Liver (tissue), 9 donors: ENCODE data around the gene ABCA3. TPM values are rescaled to one million over a fixed set of nuclear protein-coding genes. Genes with fewer than 3 reads are reported as not detected.

ENCODE experiments used
- DNase-seq: peaks from one replicate; pipeline ENCODE4 v3.0.0-alpha.2; 2017; ENCODE audit warnings: low spot score
- H3K27ac ChIP-seq, 2 donors: one replicate each; pipeline ENCODE4 v1.7.0; 2013; ENCODE audit warnings: inconsistent platforms in 2 of 2, low read length in 2 of 2, control low read depth in 1 of 2, low read depth in 1 of 2, mild to moderate bottlenecking in 1 of 2
- H3K27me3 ChIP-seq, 4 donors: one replicate each; pipeline versions ENCODE4 v1.6.1 to v1.7.0; 2013; ENCODE audit warnings: low read length in 3 of 4, inconsistent platforms in 1 of 4, mild to moderate bottlenecking in 1 of 4, moderate library complexity in 1 of 4; ENCODE audit not compliant: control insufficient read depth in 4 of 4, insufficient read depth in 4 of 4
- H3K36me3 ChIP-seq, 4 donors: one replicate each; pipeline versions ENCODE4 v1.6.1 to v1.7.0; 2013; ENCODE audit warnings: low read length in 3 of 4, mild to moderate bottlenecking in 3 of 4, low read depth in 1 of 4, moderate library complexity in 1 of 4; ENCODE audit not compliant: control insufficient read depth in 4 of 4, insufficient read depth in 3 of 4
- H3K4me1 ChIP-seq, 4 donors: one replicate each; pipeline versions ENCODE4 v1.6.1 to v1.7.0; 2013; ENCODE audit warnings: low read length in 3 of 4, mild to moderate bottlenecking in 3 of 4, moderate library complexity in 1 of 4; ENCODE audit not compliant: control insufficient read depth in 4 of 4, insufficient read depth in 4 of 4
- H3K4me3 ChIP-seq, 3 donors: one replicate each; pipeline versions ENCODE4 v1.6.1 to v1.7.0; 2013; ENCODE audit warnings: low read length in 3 of 3, control low read depth in 1 of 3, low read depth in 1 of 3, mild to moderate bottlenecking in 1 of 3
- H3K9ac ChIP-seq, 2 donors: one replicate each; pipeline ENCODE4 v1.7.0; 2013; ENCODE audit warnings: low read length in 2 of 2, mild to moderate bottlenecking in 2 of 2, moderate library complexity in 2 of 2, control low read depth in 1 of 2, low read depth in 1 of 2
- H3K9me3 ChIP-seq, 4 donors: one replicate each; pipeline versions ENCODE4 v1.6.1 to v1.7.0; 2013; ENCODE audit warnings: low read length in 3 of 4; ENCODE audit not compliant: control insufficient read depth in 4 of 4
- EGR1 ChIP-seq, 2 donors: IDR thresholded peaks; 2 replicates each; pipeline ENCODE4 v1.6.1; 2016 to 2018; ENCODE audit warnings: antibody characterized with exemption in 2 of 2, low read depth in 2 of 2
- FOXA1 ChIP-seq: IDR thresholded peaks from 2 replicates; pipeline ENCODE4 v1.6.1; 2016; ENCODE audit warnings: antibody characterized with exemption
- FOXA2 ChIP-seq: IDR thresholded peaks from 2 replicates; pipeline ENCODE4 v1.6.1; 2016; ENCODE audit warnings: antibody characterized with exemption
- GABPA ChIP-seq, 2 donors: IDR thresholded peaks in 1 of 2; conservative IDR thresholded peaks in 1 of 2; 2 replicates each; pipeline ENCODE4 v1.6.1; 2016; ENCODE audit warnings: antibody characterized with exemption in 2 of 2, mild to moderate bottlenecking in 1 of 2, moderate library complexity in 1 of 2
- HNF4A ChIP-seq, 2 donors: conservative IDR thresholded peaks; 2 replicates each; pipeline ENCODE4 v1.6.1; 2016; ENCODE audit warnings: antibody characterized with exemption in 2 of 2, mild to moderate bottlenecking in 2 of 2
- JUND ChIP-seq, 2 donors: IDR thresholded peaks; 2 replicates each; pipeline ENCODE4 v1.6.1; 2016; ENCODE audit warnings: antibody characterized with exemption in 2 of 2
- MAX ChIP-seq: IDR thresholded peaks from 2 replicates; pipeline ENCODE4 v1.6.1; 2016; ENCODE audit warnings: antibody characterized with exemption
- NR2F2 ChIP-seq: IDR thresholded peaks from 2 replicates; pipeline ENCODE4 v1.6.1; 2016; ENCODE audit warnings: antibody characterized with exemption
- RAD21 ChIP-seq, 2 donors: IDR thresholded peaks; 2 replicates each; pipeline ENCODE4 v1.6.1; 2016; ENCODE audit warnings: antibody characterized with exemption in 2 of 2, mild to moderate bottlenecking in 2 of 2
- REST ChIP-seq: IDR thresholded peaks from 2 replicates; pipeline ENCODE4 v1.6.1; 2016; ENCODE audit warnings: antibody characterized with exemption, mild to moderate bottlenecking
- RXRA ChIP-seq, 2 donors: IDR thresholded peaks; 2 replicates each; pipeline ENCODE4 v1.6.1; 2017 to 2018; ENCODE audit warnings: antibody characterized with exemption in 2 of 2, mild to moderate bottlenecking in 1 of 2
- SP1 ChIP-seq: IDR thresholded peaks from 2 replicates; pipeline ENCODE4 v1.6.1; 2018; ENCODE audit warnings: antibody characterized with exemption, mild to moderate bottlenecking
- TAF1 ChIP-seq: conservative IDR thresholded peaks from 2 replicates; pipeline ENCODE4 v1.6.1; 2016; ENCODE audit warnings: antibody characterized with exemption, mild to moderate bottlenecking
- YY1 ChIP-seq: IDR thresholded peaks from 2 replicates; pipeline ENCODE4 v1.6.1; 2016; ENCODE audit warnings: antibody characterized with exemption, mild to moderate bottlenecking
- ZBTB33 ChIP-seq: IDR thresholded peaks from 2 replicates; pipeline ENCODE4 v1.6.1; 2016; ENCODE audit warnings: antibody characterized with exemption
- whole genome bisulfite sequencing: extraction: QIAGEN DNeasy Blood & Tissue Kit; methylation state at CpG from one replicate; pipeline ENCODE4 v1.1.7; 2013; 5-methylcytosine and 5-hydroxymethylcytosine counted together
- polyA plus RNA-seq, 2 donors: library from polyadenylated mRNA; stranded (reverse) in 1 of 2; unstranded in 1 of 2; fragments of 200-250 nt in 1 of 2; fragments of >200 nt in 1 of 2; fragmentation: Nextera tagmentation in 1 of 2; extraction: Ambion mirVana in 1 of 2; gene quantifications; one replicate each; pipeline versions ENCODE4 v1.2.1 to v1.2.3, GENCODE V29; 2013 to 2015
- total RNA-seq, 2 donors: library from RNA; depleted of rRNA; stranded (reverse); fragments of >200 nt; gene quantifications; one replicate each; pipeline ENCODE4 v1.2.3, GENCODE V29; 2014
- donor health status: healthy.
- donor health status: healthy.
- donor health status: healthy.
- donor health status: healthy.
- donor health status: healthy.

ABCA3 gene
- total and polyA plus RNA-seq, 4 donors = 0.47 to 1.1 (median 0.77) TPM

GRCh38 chr16:2317231-2318020 lies 23.1 kb downstream of the ABCA3 start:
- no peaks in the 10 kb centered on the region for H3K36me3 ChIP-seq
- H3K4me3 ChIP-seq = no peak overlapping the region
- 93% methylated on average over 26 of the region's 26 CpGs for WGBS
- no peak for DNase-seq
- no peak overlapping the region for H3K9ac ChIP-seq
- H3K27me3 ChIP-seq = no peaks in the 10 kb centered on the region
- H3K4me1 ChIP-seq = no peaks in the 10 kb centered on the region
- TF ChIP-seq EGR1 (IDR thresholded peaks at IDR 0.05; ENCODE audit: low read depth in 2 of 2) (no peak), FOXA2 (no peak)
- H3K9me3 ChIP-seq = no peaks in the 10 kb centered on the region
- H3K27ac ChIP-seq = no peak overlapping the region

- Histone ChIP-seq H3K4me1 (no peaks in the 10 kb centered on the region), H3K27me3 (no peaks in the 10 kb centered on the region), H3K9me3 (no peaks in the 10 kb centered on the region), H3K4me3 (no peak overlapping the region), H3K9ac (no peak overlapping the region), H3K27ac (no peak overlapping the region), H3K36me3 (no peaks in the 10 kb centered on the region)
- TF ChIP-seq SP1 (no peak), REST (no peak), FOXA2 (no peak), RXRA (IDR thresholded peaks at IDR 0.05) (no peak), MAX (no peak), YY1 (no peak), TAF1 (no peak), NR2F2 (no peak), GABPA (IDR thresholded peaks at IDR 0.05 in 1 of 2, conservative IDR thresholded peaks at IDR 0.05 in 1 of 2) (no peak), JUND (IDR thresholded peaks at IDR 0.05) (no peak), RAD21 (IDR thresholded peaks at IDR 0.05) (no peak), HNF4A (conservative IDR thresholded peaks at IDR 0.05) (no peak)
- no peak for DNase-seq
- 85% methylated on average over 30 of the region's 30 CpGs for WGBS
These were observed 32.2 kb downstream of the ABCA3 start for GRCh38 chr16:2308089-2308962.

- H3K4me3 ChIP-seq = no peak overlapping the region
- H3K27ac ChIP-seq = no peak overlapping the region
- no peak overlapping the region for H3K9ac ChIP-seq
- no peaks in the 10 kb centered on the region for H3K4me1 ChIP-seq
- H3K9me3 ChIP-seq = no peaks in the 10 kb centered on the region
- DNase-seq = no peak
- 60% methylated on average over 10 of the region's 10 CpGs for WGBS
- no peaks in the 10 kb centered on the region for H3K27me3 ChIP-seq
- no peaks in the 10 kb centered on the region for H3K36me3 ChIP-seq
- TF ChIP-seq SP1 = no peak
- TF ChIP-seq ZBTB33 = no peak
- no peak for TF ChIP-seq TAF1
- TF ChIP-seq FOXA2 = no peak
- no peak for TF ChIP-seq GABPA (IDR thresholded peaks at IDR 0.05 in 1 of 2, conservative IDR thresholded peaks at IDR 0.05 in 1 of 2)
- TF ChIP-seq REST = no peak
- TF ChIP-seq MAX = no peak
- TF ChIP-seq EGR1 (IDR thresholded peaks at IDR 0.05; ENCODE audit: low read depth in 2 of 2) = no peak
- TF ChIP-seq FOXA1 = no peak
- no peak for TF ChIP-seq HNF4A (conservative IDR thresholded peaks at IDR 0.05)
These were observed 40.7 kb downstream of the ABCA3 start for GRCh38 chr16:2299915-2300192.
